IMR-90 (cell line): ENCODE measurements around the gene KDM6B. TPM values are rescaled to one million over a fixed set of nuclear protein-coding genes. Genes with fewer than 3 reads are reported as not detected.

Experiments used
- ATAC-seq: fragments of 200-7000 bp; cut with Tn5 transposase; 2 replicates; pipeline ENCODE4 v1.9.1; 2020; ENCODE audit warnings: low read depth, mild to moderate bottlenecking, moderate library complexity
- BruUV-seq: library from RNA; stranded (reverse); fragments of 400-500 nt; replicated peaks from 2 replicates; lab custom pipeline; 2021; lab: Mats Ljungman, UMichigan
- CTCF ChIA-PET: fragments of 300-600 bp; formaldehyde crosslinking; extraction: SDS; loops from one replicate; lab custom pipeline; 2021; ENCODE audit warnings: antibody characterized with exemption; lab: Yijun Ruan, JAX
- POLR2A ChIA-PET: fragments of 300-600 bp; sonication (Branson Sonifier 250); formaldehyde crosslinking; loops from one replicate; lab custom pipeline; 2022; ENCODE audit warnings: antibody characterized with exemption; ENCODE audit not compliant: unreplicated experiment; lab: Charles Lee
- DNase-seq: peaks from one replicate; pipeline ENCODE4 v3.0.0; 2013
- H2AFZ ChIP-seq: replicated peaks from 2 replicates; pipeline ENCODE3; 2013; ENCODE audit warnings: low read length, mild to moderate bottlenecking; ENCODE audit not compliant: poor library complexity
- H2AK5ac ChIP-seq: 2 replicates; pipeline ENCODE4 v1.6.1; 2013; ENCODE audit warnings: low read depth, low read length, inconsistent platforms
- H2AK9ac ChIP-seq: replicated peaks from 2 replicates; pipeline ENCODE3; 2013; ENCODE audit warnings: mild to moderate bottlenecking, low read depth, low read length, moderate library complexity; ENCODE audit not compliant: poor library complexity
- H2BK120ac ChIP-seq: 2 replicates; pipeline ENCODE4 v1.6.1; 2013; ENCODE audit warnings: low read depth, low read length, inconsistent platforms
- H2BK15ac ChIP-seq: 3 replicates; pipeline ENCODE4 v1.6.1; 2013; ENCODE audit warnings: low read depth, low read length, inconsistent platforms
- H2BK20ac ChIP-seq: 2 replicates; pipeline ENCODE4 v1.6.1; 2013; ENCODE audit warnings: low read depth, mild to moderate bottlenecking, inconsistent platforms, low read length, moderate library complexity
- H2BK5ac ChIP-seq: 2 replicates; pipeline ENCODE4 v1.6.1; 2013; ENCODE audit warnings: mild to moderate bottlenecking, low read depth, low read length, inconsistent platforms; ENCODE audit not compliant: poor library complexity, severe bottlenecking
- H3K14ac ChIP-seq: replicated peaks from 2 replicates; pipeline ENCODE4 v1.6.1; 2013; ENCODE audit warnings: low read depth, low read length, inconsistent platforms
- H3K18ac ChIP-seq: 2 replicates; pipeline ENCODE4 v1.6.1; 2013; ENCODE audit warnings: low read depth, low read length, control low read depth
- H3K23ac ChIP-seq: 2 replicates; pipeline ENCODE4 v1.6.1; 2013; ENCODE audit warnings: low read depth, low read length, inconsistent platforms
- H3K27ac ChIP-seq: 2 replicates; pipeline ENCODE4 v1.5.1; 2013; ENCODE audit warnings: mild to moderate bottlenecking, control low read depth, low read length; ENCODE audit not compliant: insufficient read depth
- H3K27me3 ChIP-seq: 2 replicates; pipeline ENCODE4 v1.6.1; 2013; ENCODE audit warnings: low read length; ENCODE audit not compliant: control insufficient read depth, insufficient read depth
- H3K36me3 ChIP-seq: 2 replicates; pipeline ENCODE4 v1.6.1; 2013; ENCODE audit warnings: low read length, mixed read lengths; ENCODE audit not compliant: control insufficient read depth, insufficient read depth
- H3K4ac ChIP-seq: 2 replicates; pipeline ENCODE4 v1.6.1; 2013; ENCODE audit warnings: low read depth, low read length, inconsistent platforms
- H3K4me1 ChIP-seq: 2 replicates; pipeline ENCODE4 v1.6.1; 2013; ENCODE audit warnings: low read length, mixed read lengths; ENCODE audit not compliant: control insufficient read depth, insufficient read depth
- H3K4me2 ChIP-seq: 2 replicates; pipeline ENCODE4 v1.6.1; 2013; ENCODE audit warnings: low read depth, mild to moderate bottlenecking, control low read depth, low read length, moderate library complexity
- H3K4me3 ChIP-seq: 2 replicates; pipeline ENCODE4 v1.5.1; 2013; ENCODE audit warnings: low read depth, mild to moderate bottlenecking, control low read depth, low read length, moderate library complexity; ENCODE audit not compliant: insufficient read depth
- H3K56ac ChIP-seq: 2 replicates; pipeline ENCODE4 v1.6.1; 2013; ENCODE audit warnings: low read length, inconsistent platforms; ENCODE audit not compliant: insufficient read depth; ENCODE audit errors: extremely low read depth
- H3K79me1 ChIP-seq, 2 experiments: 2 replicates each; pipeline ENCODE4 v1.6.1; 2013; ENCODE audit warnings: low read length in 2 of 2, inconsistent platforms in 1 of 2, low read depth in 1 of 2
- H3K9ac ChIP-seq: 2 replicates; pipeline ENCODE4 v1.6.1; 2013; ENCODE audit warnings: low read depth, low read length, control low read depth
- H3K9me1 ChIP-seq: 2 replicates; pipeline ENCODE4 v1.6.1; 2013; ENCODE audit warnings: low read length, inconsistent platforms; ENCODE audit not compliant: insufficient read depth
- H3K9me3 ChIP-seq: 2 replicates; pipeline ENCODE4 v1.6.1; 2013; ENCODE audit warnings: low read length; ENCODE audit not compliant: control insufficient read depth, insufficient read depth
- H4K20me1 ChIP-seq: 2 replicates; pipeline ENCODE4 v1.6.1; 2013; ENCODE audit warnings: low read length, inconsistent platforms; ENCODE audit not compliant: insufficient read depth
- H4K5ac ChIP-seq: 2 replicates; pipeline ENCODE4 v1.6.1; 2013; ENCODE audit warnings: mild to moderate bottlenecking, low read depth, low read length, control low read depth
- H4K8ac ChIP-seq, 2 experiments: 2 replicates each; pipeline ENCODE4 v1.6.1; 2013; ENCODE audit warnings: low read depth in 2 of 2, low read length in 2 of 2, control low read depth in 1 of 2, inconsistent platforms in 1 of 2
- H4K91ac ChIP-seq: 2 replicates; pipeline ENCODE4 v1.6.1; 2013; ENCODE audit warnings: low read depth, low read length, inconsistent platforms; ENCODE audit not compliant: insufficient read depth
- BHLHE40 ChIP-seq: fragments of 150-350 bp; IDR thresholded peaks from 2 replicates; pipeline ENCODE4 v1.6.1; 2016; ENCODE audit warnings: mild to moderate bottlenecking, low read depth, low read length
- CHD1 ChIP-seq: IDR thresholded peaks from 2 replicates; pipeline ENCODE4 v1.6.1; 2012; ENCODE audit warnings: low read depth, low read length, improper control_type of control experiment
- FOS ChIP-seq: fragments of 150-350 bp; IDR thresholded peaks from 2 replicates; pipeline ENCODE4 v1.6.1; 2016; ENCODE audit warnings: low read depth, low read length
- MAFK ChIP-seq: IDR thresholded peaks from 2 replicates; pipeline ENCODE4 v1.6.1; 2012; ENCODE audit warnings: low read depth, low read length, improper control_type of control experiment
- MAZ ChIP-seq: IDR thresholded peaks from 2 replicates; pipeline ENCODE4 v1.6.1; 2012; ENCODE audit warnings: low read depth, mild to moderate bottlenecking, low read length, improper control_type of control experiment, moderate library complexity, borderline replicate concordance
- MXI1 ChIP-seq: IDR thresholded peaks from 2 replicates; pipeline ENCODE4 v1.6.1; 2012; ENCODE audit warnings: low read depth, mild to moderate bottlenecking, low read length, moderate library complexity, borderline replicate concordance
- NFE2L2 ChIP-seq: fragments of 150-350 bp; IDR thresholded peaks from 2 replicates; pipeline ENCODE4 v1.6.1; 2016; ENCODE audit warnings: low read depth, mild to moderate bottlenecking, low read length
- POLR2A ChIP-seq: IDR thresholded peaks from 2 replicates; pipeline ENCODE4 v1.6.1; 2012; ENCODE audit warnings: mild to moderate bottlenecking, low read depth, low read length
- RAD21 ChIP-seq: IDR thresholded peaks from 2 replicates; pipeline ENCODE4 v1.6.1; 2012; ENCODE audit warnings: low read length, improper control_type of control experiment
- RCOR1 ChIP-seq: IDR thresholded peaks from 2 replicates; pipeline ENCODE4 v1.6.1; 2012; ENCODE audit warnings: mild to moderate bottlenecking, low read length, improper control_type of control experiment; ENCODE audit not compliant: insufficient replicate concordance
- RFX5 ChIP-seq: IDR thresholded peaks from 2 replicates; pipeline ENCODE4 v1.8.0; 2012; ENCODE audit warnings: low read depth, mild to moderate bottlenecking, low read length, moderate library complexity
- SMC3 ChIP-seq: fragments of 150-350 bp; IDR thresholded peaks from 2 replicates; pipeline ENCODE4 v1.6.1; 2016; ENCODE audit warnings: low read depth, mild to moderate bottlenecking, antibody characterized with exemption, low read length, moderate library complexity
- WGBS, 2 experiments: methylation state at CpG; one replicate each; pipeline versions ENCODE4 v1.1.5 to v1.1.7; 2013; ENCODE audit warnings: missing lambda C conversion rate in 2 of 2; ENCODE audit not compliant: insufficient read length in 1 of 2; ENCODE audit errors: extremely low coverage in 2 of 2; 5-methylcytosine and 5-hydroxymethylcytosine counted together
- dilution Hi-C: fragments of 300-500 bp; cut with HindIII; formaldehyde crosslinking; loops from one replicate; pipeline ENCODE4 v1.14.3; 2018; ENCODE audit warnings: low sequenced_read_pairs; ENCODE audit not compliant: unreplicated experiment
- in situ Hi-C: fragments of 300-500 bp; cut with MboI; formaldehyde crosslinking; loops from 3 replicates; pipeline ENCODE4 v1.14.3; 2019; ENCODE audit warnings: low sequenced_read_pairs, inconsistent platforms, mixed read lengths
- intact Hi-C: fragments of 100-400 bp; cut with micrococcal nuclease; formaldehyde crosslinking; loops from 2 replicates; pipeline ENCODE4 v1.10.0; 2022
- polyA plus RNA-seq, 3 experiments: library from polyadenylated mRNA; depleted of rRNA; stranded (reverse); fragments of >200 nt; gene quantifications; 2 replicates each; pipeline ENCODE4 v1.2.3, GENCODE V29; 2012; ENCODE audit warnings: low replicate concordance in 1 of 3
- total RNA-seq: library from RNA; depleted of rRNA; stranded (reverse); fragments of >200 nt; gene quantifications from 2 replicates; pipeline ENCODE4 v1.2.3, GENCODE V29; 2012
- TF ChIP-seq, protein P1 (sequence below): fragments of 150-350 bp; IDR thresholded peaks from 2 replicates; pipeline ENCODE4 v1.6.1; 2017; ENCODE audit warnings: mild to moderate bottlenecking, antibody characterized with exemption, low read length, low read depth
- TF ChIP-seq, protein P2 (sequence below): fragments of 150-350 bp; IDR thresholded peaks from 2 replicates; pipeline ENCODE4 v1.6.1; 2016; ENCODE audit warnings: low read depth, mild to moderate bottlenecking, low read length, moderate library complexity, borderline replicate concordance
- TF ChIP-seq, protein P3 (sequence below): conservative IDR thresholded peaks from 2 replicates; pipeline ENCODE4 v1.5.1; 2012; ENCODE audit warnings: mild to moderate bottlenecking, low read depth, low read length, improper control_type of control experiment

KDM6B gene
- total and polyA plus RNA-seq, 2 of the 4 experiments (the other 2 are of a cell fraction): 0.72 to 3.5 TPM

DNA sequence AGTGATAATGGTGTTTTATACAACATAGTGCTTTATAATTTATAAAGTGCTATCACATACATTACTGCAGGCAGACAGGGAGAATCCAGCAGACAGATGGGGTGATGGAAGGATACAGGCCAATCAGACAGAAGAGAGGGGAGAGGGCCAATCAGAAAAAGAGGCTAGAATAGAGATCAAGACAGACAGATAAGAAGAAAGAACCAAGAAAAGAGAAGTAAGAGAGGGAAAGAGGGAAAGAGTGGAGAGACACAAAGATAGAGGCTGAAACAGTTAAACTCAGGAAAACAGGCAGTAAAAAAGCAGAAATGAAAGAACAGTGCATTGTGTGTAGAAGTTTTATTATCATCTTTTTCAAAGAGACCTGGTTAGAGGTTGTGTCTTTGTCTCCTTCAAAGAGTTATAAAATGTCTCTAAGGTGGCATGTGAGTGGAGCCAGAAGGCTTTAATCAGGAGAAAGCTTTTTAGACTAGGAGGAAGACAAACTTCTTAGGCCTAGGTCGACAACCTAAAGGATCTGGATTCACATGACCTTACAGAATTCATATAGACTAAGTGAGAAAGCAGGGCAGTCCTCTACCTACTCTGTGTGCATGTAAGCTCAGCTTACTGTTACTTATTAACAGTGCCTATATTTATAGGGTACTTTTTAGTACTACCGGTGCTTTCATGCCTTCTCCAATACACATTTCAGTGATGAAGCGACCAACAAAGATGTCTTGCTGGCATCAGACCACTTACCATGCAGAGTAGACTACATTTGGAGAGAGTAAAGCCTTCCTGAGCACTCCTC, 46.3 kb downstream of the KDM6B start:
- Histone ChIP-seq H2BK5ac (no peak overlapping the region), H3K79me1 (peaks cover 4 to 25% of the 10 kb centered on the region in 2 experiments; a peak in 3 of 4 replicates), H3K56ac (no peak overlapping the region), H3K14ac (no peak overlapping the region), H3K4ac (no peak overlapping the region), H3K4me2 (no peak overlapping the region), H3K9me3 (no peaks in the 10 kb centered on the region), H3K27me3 (no peaks in the 10 kb centered on the region), H2BK120ac (no peak overlapping the region), H4K20me1 (no peaks in the 10 kb centered on the region), H3K4me1 (peaks cover 8% of the 10 kb centered on the region), H3K9ac (no peak overlapping the region), H3K23ac (no peak overlapping the region), H4K5ac (no peak overlapping the region), H2BK15ac (no peak overlapping the region), H3K36me3 (peaks cover 18% of the 10 kb centered on the region), H2BK20ac (no peak overlapping the region), H4K91ac (no peak overlapping the region), H4K8ac (no peak overlapping the region), H3K4me3 (no peak overlapping the region), H2AFZ (no peak overlapping the region), H3K9me1 (peaks cover 5% of the 10 kb centered on the region; the same call in 1 of the 2 replicates), H2AK9ac (no peak overlapping the region), H3K18ac (no peak overlapping the region), H2AK5ac (no peak overlapping the region), H3K27ac (no peak overlapping the region)
- dilution Hi-C loops (no loop called here), in situ Hi-C loops (no loop called here), intact Hi-C loops (no loop called here)
- WGBS, 2 experiments: no CpG with 5 or more reads among the region's 3 CpGs
- no TSS peak for BruUV-seq
- no peak for ATAC-seq
- no peak for DNase-seq
- CTCF ChIA-PET: no interaction called here
- POLR2A ChIA-PET: no interaction called here
- no peak for TF ChIP-seq NFE2L2
- TF ChIP-seq CHD1: no peak
- TF ChIP-seq BHLHE40: no peak
- TF ChIP-seq, protein P1, sequence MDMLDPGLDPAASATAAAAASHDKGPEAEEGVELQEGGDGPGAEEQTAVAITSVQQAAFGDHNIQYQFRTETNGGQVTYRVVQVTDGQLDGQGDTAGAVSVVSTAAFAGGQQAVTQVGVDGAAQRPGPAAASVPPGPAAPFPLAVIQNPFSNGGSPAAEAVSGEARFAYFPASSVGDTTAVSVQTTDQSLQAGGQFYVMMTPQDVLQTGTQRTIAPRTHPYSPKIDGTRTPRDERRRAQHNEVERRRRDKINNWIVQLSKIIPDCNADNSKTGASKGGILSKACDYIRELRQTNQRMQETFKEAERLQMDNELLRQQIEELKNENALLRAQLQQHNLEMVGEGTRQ: no peak
- no peak for TF ChIP-seq RCOR1
- no peak for TF ChIP-seq FOS
- TF ChIP-seq RFX5: no peak
- no peak for TF ChIP-seq MAZ
- TF ChIP-seq MXI1: no peak
- no peak for TF ChIP-seq POLR2A
- TF ChIP-seq SMC3: no peak
- no peak for TF ChIP-seq MAFK
- TF ChIP-seq, protein P2, sequence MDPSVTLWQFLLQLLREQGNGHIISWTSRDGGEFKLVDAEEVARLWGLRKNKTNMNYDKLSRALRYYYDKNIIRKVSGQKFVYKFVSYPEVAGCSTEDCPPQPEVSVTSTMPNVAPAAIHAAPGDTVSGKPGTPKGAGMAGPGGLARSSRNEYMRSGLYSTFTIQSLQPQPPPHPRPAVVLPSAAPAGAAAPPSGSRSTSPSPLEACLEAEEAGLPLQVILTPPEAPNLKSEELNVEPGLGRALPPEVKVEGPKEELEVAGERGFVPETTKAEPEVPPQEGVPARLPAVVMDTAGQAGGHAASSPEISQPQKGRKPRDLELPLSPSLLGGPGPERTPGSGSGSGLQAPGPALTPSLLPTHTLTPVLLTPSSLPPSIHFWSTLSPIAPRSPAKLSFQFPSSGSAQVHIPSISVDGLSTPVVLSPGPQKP: no peak
- TF ChIP-seq, protein P3, sequence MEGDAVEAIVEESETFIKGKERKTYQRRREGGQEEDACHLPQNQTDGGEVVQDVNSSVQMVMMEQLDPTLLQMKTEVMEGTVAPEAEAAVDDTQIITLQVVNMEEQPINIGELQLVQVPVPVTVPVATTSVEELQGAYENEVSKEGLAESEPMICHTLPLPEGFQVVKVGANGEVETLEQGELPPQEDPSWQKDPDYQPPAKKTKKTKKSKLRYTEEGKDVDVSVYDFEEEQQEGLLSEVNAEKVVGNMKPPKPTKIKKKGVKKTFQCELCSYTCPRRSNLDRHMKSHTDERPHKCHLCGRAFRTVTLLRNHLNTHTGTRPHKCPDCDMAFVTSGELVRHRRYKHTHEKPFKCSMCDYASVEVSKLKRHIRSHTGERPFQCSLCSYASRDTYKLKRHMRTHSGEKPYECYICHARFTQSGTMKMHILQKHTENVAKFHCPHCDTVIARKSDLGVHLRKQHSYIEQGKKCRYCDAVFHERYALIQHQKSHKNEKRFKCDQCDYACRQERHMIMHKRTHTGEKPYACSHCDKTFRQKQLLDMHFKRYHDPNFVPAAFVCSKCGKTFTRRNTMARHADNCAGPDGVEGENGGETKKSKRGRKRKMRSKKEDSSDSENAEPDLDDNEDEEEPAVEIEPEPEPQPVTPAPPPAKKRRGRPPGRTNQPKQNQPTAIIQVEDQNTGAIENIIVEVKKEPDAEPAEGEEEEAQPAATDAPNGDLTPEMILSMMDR: no peak
- no peak for TF ChIP-seq RAD21
